ACHN (cell line): ENCODE measurements around the gene CEL.

Experiments
- DNase-seq: peaks from one replicate; pipeline ENCODE4 v3.0.0-alpha.2; 2015
- in situ Hi-C: cut with HindIII; loops from 2 replicates; pipeline ENCODE4 v1.10.0; 2017; ENCODE audit warnings: low sequenced_read_pairs, low pct_ligation_motif_present, low pct_unique_long_range_greater_than_20kb

CEL gene

GRCh38 chr9:133045132-133045531, 16.6 kb upstream of the CEL start:
- in situ Hi-C loops = no loop called here
- DNase-seq = no peak

GRCh38 chr9:133046196-133046899, 15.4 kb upstream of the CEL start:
- in situ Hi-C loops = no loop called here
- no peak for DNase-seq

GRCh38 chr9:133046900-133047295, 14.9 kb upstream of the CEL start:
- in situ Hi-C loops = no loop called here

GRCh38 chr9:133048595-133048994, 13.2 kb upstream of the CEL start:
- in situ Hi-C loops = no loop called here
- DNase-seq = peak; percentile 25

More at GRCh38 chr9:133046900-133047295, 14.9 kb upstream of the CEL start:
- no peak for DNase-seq

- in situ Hi-C loops = no loop called here
- DNase-seq = no peak
Measured at GRCh38 chr9:133049043-133049442, 12.7 kb upstream of the CEL start.

- DNase-seq = no peak
- in situ Hi-C loops = no loop called here
Measured at GRCh38 chr9:133050142-133050541, 11.6 kb upstream of the CEL start.

GRCh38 chr9:133050781-133051180, 11.0 kb upstream of the CEL start:
- no peak for DNase-seq
- in situ Hi-C loops = no loop called here

- in situ Hi-C loops = no loop called here
Measured at GRCh38 chr9:133051281-133051900, 10.4 kb upstream of the CEL start.

GRCh38 chr9:133051966-133052539, 9.7 kb upstream of the CEL start:
- DNase-seq = no peak
- in situ Hi-C loops = no loop called here

More at GRCh38 chr9:133051281-133051900, 10.4 kb upstream of the CEL start:
- DNase-seq = no peak

GRCh38 chr9:133054194-133054890, 7.4 kb upstream of the CEL start:
- in situ Hi-C loops = no loop called here
- no peak for DNase-seq

GRCh38 chr9:133054966-133055365, 6.8 kb upstream of the CEL start:
- in situ Hi-C loops = no loop called here
- DNase-seq = no peak

- DNase-seq = no peak
- in situ Hi-C loops = no loop called here
Measured at GRCh38 chr9:133055788-133056420, 5.9 kb upstream of the CEL start.

GRCh38 chr9:133056533-133056932, 5.2 kb upstream of the CEL start:
- in situ Hi-C loops = no loop called here
- DNase-seq = no peak

- in situ Hi-C loops = no loop called here
- DNase-seq = no peak
Measured at GRCh38 chr9:133057006-133057405, 4.8 kb upstream of the CEL start.

GRCh38 chr9:133057553-133057952, 4.2 kb upstream of the CEL start:
- no peak for DNase-seq
- in situ Hi-C loops = no loop called here

GRCh38 chr9:133058071-133058470, 3.7 kb upstream of the CEL start:
- DNase-seq = no peak
- in situ Hi-C loops = no loop called here

GRCh38 chr9:133058550-133059320, 3.0 kb upstream of the CEL start:
- no peak for DNase-seq
- in situ Hi-C loops = no loop called here

GRCh38 chr9:133059623-133060022, 2.2 kb upstream of the CEL start:
- in situ Hi-C loops = no loop called here
- no peak for DNase-seq
